OCI-LY3 (cell line): ENCODE measurements around the gene FCRLB.

Experiments
- CTCF ChIP-seq: fragments of 200-600, 300-600 bp; sonication (generic); IDR thresholded peaks from 2 replicates; pipeline ENCODE4 v1.5.1; 2014; ENCODE audit warnings: antibody characterized with exemption, low read length, low read depth
- EZH2phosphoT487 ChIP-seq: fragments of 200-600 bp; shearing (Covaris generic); IDR thresholded peaks from 2 replicates; pipeline ENCODE4 v1.6.1; 2018; ENCODE audit warnings: antibody characterized with exemption, mixed run types, low read depth

- no peak for TF ChIP-seq CTCF
- TF ChIP-seq EZH2phosphoT487 = no peak
These were observed 19.1 kb upstream of the FCRLB start for GRCh38 chr1:161702250-161702649.
